CD4-positive, alpha-beta T cell treated with Interleukin-1 beta for 1 hour (primary cell): Measurements from ENCODE around the gene PMP22.

ENCODE experiments used
- DNase-seq, 2 donors: peaks; one replicate each; pipeline ENCODE4 v3.0.0-alpha.2; 2020 to 2022

The PMP22 gene

GRCh38 chr17:15273141-15273793 lies 8.1 kb upstream of the PMP22 start:
- DNase-seq: no peak

GRCh38 chr17:15271741-15272140 lies 6.6 kb upstream of the PMP22 start:
- no peak for DNase-seq

GRCh38 chr17:15270628-15271381 lies 5.7 kb upstream of the PMP22 start:
- DNase-seq: no peak

GRCh38 chr17:15269780-15270089 lies 4.6 kb upstream of the PMP22 start:
- no peak for DNase-seq

- DNase-seq: no peak
Observed at GRCh38 chr17:15269087-15269779, 4.1 kb upstream of the PMP22 start.

GRCh38 chr17:15268461-15268860 lies 3.3 kb upstream of the PMP22 start:
- DNase-seq: no peak

GRCh38 chr17:15267996-15268395 lies 2.9 kb upstream of the PMP22 start:
- DNase-seq: no peak

- no peak for DNase-seq
Observed at GRCh38 chr17:15266325-15267125, 1.4 kb upstream of the PMP22 start.

- no peak for DNase-seq
Observed at GRCh38 chr17:15264542-15264941, 584 bp downstream of the PMP22 start.

- no peak for DNase-seq
Observed at GRCh38 chr17:15263680-15264079, 1.4 kb downstream of the PMP22 start.

- no peak for DNase-seq
Observed at GRCh38 chr17:15263206-15263579, 1.9 kb downstream of the PMP22 start.

GRCh38 chr17:15262291-15263205 lies 2.6 kb downstream of the PMP22 start:
- DNase-seq: peak in 1 of 2 donors; percentile 40

GRCh38 chr17:15261802-15262290 lies 3.3 kb downstream of the PMP22 start:
- no peak for DNase-seq

GRCh38 chr17:15261258-15261801 lies 3.8 kb downstream of the PMP22 start:
- no peak for DNase-seq

GRCh38 chr17:15260376-15261257 lies 4.5 kb downstream of the PMP22 start:
- peak; percentile 40 to 44 for DNase-seq

GRCh38 chr17:15257796-15258512 lies 7.2 kb downstream of the PMP22 start:
- DNase-seq: no peak

GRCh38 chr17:15257258-15257788 lies 7.8 kb downstream of the PMP22 start:
- peak; percentile 45 to 59 for DNase-seq

- DNase-seq: no peak
Observed at GRCh38 chr17:15256689-15257088, 8.4 kb downstream of the PMP22 start.

- DNase-seq: no peak
Observed at GRCh38 chr17:15255713-15256454, 9.2 kb downstream of the PMP22 start.
